AG09309 (cell line): ENCODE data around the gene RTF1.

Source experiments
- DNase-seq: peaks from one replicate; pipeline ENCODE4 v3.0.0-alpha.2; 2010; ENCODE audit warnings: low read depth
- H3K4me3 ChIP-seq: 2 replicates; pipeline ENCODE4 v1.5.1; 2011; ENCODE audit warnings: mild to moderate bottlenecking, low read depth, low read length, moderate library complexity; ENCODE audit not compliant: control insufficient read depth
- TF ChIP-seq, protein P1 (sequence below): IDR thresholded peaks from 2 replicates; pipeline ENCODE4 v1.5.1; 2011; ENCODE audit warnings: mild to moderate bottlenecking, low read depth, low read length, inconsistent platforms; ENCODE audit not compliant: insufficient read depth, control insufficient read depth; ENCODE audit errors: missing control alignments

RTF1 gene

DNA sequence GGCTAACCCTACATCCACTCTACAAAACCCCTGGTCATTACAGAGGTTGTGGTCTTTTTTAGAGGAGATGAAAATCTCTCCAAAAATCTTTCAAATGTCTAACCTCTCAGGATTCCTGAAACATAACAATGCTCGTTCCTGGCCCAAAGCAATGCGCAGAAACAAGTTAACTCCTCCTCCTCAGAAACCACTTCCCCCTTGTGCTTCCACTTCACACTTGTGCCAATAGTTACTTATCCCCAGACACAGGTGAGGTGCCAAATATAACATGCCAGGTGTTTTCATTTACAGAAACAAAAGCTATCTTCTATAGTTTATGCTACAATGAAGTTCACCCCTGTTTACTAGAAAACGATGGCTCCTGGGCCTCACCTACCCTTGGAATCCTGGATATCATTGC, 20.8 kb upstream of the RTF1 start:
- no peak overlapping the region for H3K4me3 ChIP-seq
- no peak for DNase-seq
- TF ChIP-seq, protein P1, sequence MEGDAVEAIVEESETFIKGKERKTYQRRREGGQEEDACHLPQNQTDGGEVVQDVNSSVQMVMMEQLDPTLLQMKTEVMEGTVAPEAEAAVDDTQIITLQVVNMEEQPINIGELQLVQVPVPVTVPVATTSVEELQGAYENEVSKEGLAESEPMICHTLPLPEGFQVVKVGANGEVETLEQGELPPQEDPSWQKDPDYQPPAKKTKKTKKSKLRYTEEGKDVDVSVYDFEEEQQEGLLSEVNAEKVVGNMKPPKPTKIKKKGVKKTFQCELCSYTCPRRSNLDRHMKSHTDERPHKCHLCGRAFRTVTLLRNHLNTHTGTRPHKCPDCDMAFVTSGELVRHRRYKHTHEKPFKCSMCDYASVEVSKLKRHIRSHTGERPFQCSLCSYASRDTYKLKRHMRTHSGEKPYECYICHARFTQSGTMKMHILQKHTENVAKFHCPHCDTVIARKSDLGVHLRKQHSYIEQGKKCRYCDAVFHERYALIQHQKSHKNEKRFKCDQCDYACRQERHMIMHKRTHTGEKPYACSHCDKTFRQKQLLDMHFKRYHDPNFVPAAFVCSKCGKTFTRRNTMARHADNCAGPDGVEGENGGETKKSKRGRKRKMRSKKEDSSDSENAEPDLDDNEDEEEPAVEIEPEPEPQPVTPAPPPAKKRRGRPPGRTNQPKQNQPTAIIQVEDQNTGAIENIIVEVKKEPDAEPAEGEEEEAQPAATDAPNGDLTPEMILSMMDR: no peak

DNA sequence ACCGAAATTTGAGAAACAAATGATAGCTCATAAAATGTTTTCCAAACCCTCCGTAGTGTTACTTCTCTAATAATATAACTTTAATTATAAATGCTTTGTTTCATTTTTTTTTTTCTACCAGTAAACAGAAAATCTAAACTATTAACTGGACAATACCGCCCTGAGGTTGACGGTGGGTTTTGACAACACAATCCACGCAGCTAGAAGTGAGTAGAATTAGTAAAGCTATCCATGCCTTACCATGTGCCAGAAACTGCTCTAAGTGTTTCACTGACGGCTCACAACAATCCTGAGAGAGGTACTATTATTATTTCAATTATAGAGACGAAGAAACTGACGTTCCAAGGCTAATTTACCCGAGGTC, 15.0 kb upstream of the RTF1 start:
- no peak for DNase-seq
- peak overlapping the region; percentile 93 for H3K4me3 ChIP-seq

DNA sequence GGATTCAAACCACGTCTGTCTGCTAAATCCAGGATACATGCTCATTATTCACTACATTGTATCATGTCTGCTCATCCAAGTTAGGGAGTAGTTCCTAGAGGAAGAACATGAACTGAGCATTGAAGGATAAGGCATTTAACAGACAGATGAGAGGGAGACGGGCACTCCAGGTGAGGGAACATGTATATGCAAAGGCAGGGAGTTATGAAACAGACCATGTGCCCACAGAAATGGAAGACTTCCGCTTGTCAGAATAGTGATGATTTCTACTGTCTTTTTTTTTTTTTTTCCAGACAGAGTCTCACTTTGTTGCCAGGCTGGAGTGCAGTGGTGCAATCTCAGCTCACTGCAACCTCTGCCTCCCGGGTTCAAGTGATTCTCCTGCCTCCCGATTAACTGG, 9.6 kb upstream of the RTF1 start:
- TF ChIP-seq, protein P1: no peak
- DNase-seq: no peak
- no peak overlapping the region for H3K4me3 ChIP-seq

More for the DNA sequence above, 15.0 kb upstream of the RTF1 start:
- TF ChIP-seq, protein P1: no peak

DNA sequence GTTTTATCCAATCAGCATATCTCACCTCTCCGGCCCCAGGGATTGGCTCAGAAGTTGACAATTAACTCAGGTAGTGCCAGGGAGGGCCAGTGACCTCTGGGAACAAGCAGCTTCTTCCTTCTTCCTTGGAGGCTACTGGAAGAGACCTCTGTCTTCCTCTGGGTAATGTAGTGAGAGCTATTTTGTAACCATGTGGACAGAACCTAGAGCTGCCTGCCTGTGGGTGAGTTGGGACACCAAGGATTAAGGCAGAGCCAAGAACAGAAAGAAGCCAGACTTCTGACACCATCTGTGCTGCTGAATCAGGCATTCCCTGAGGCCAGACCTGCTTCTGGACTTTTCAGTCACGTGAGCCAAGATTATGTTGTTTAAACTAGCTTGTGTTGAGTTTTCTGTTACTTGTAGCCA, 8.7 kb upstream of the RTF1 start:
- peak; percentile 49 for DNase-seq
- TF ChIP-seq, protein P1: no peak
- no peak overlapping the region for H3K4me3 ChIP-seq

DNA sequence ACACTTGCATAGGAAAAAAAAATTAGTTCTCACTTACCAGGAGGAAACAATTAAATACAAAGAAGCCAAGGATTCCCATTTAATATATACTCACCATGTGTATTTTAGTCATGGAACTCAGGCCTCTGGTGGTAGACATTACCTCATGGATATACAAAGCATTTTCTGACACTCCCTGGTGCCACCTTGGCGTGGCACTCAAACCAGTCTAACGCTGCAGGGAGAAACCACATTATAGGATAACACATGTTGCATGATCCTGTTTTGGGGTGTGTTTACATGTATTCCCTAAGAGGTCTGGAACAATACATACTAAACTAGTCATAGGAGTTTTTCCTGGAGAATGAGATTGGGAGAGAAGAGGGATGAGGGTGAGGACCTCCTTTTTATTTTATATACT, 5.9 kb upstream of the RTF1 start:
- TF ChIP-seq, protein P1: no peak
- no peak overlapping the region for H3K4me3 ChIP-seq
- DNase-seq: no peak

DNA sequence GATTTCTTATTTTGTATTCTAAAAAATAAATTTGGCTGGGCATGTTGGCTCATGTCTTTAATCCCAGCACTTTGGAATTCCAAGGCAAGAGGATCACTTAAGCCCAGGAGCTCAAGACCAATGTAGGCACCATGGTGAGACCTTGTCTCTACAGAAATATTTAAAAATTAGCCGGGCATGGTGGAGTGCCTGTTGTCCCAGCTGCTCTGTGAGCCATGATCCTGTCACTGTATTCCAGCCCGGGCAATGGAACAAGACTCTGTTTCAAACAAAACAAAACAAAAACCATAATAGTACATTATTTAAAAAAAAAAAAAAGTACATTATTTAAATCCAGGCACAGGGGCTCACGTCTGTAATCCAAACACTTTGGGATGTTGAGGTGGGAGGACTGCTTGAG, 5.5 kb upstream of the RTF1 start:
- TF ChIP-seq, protein P1: no peak
- H3K4me3 ChIP-seq: no peak overlapping the region
- DNase-seq: no peak

DNA sequence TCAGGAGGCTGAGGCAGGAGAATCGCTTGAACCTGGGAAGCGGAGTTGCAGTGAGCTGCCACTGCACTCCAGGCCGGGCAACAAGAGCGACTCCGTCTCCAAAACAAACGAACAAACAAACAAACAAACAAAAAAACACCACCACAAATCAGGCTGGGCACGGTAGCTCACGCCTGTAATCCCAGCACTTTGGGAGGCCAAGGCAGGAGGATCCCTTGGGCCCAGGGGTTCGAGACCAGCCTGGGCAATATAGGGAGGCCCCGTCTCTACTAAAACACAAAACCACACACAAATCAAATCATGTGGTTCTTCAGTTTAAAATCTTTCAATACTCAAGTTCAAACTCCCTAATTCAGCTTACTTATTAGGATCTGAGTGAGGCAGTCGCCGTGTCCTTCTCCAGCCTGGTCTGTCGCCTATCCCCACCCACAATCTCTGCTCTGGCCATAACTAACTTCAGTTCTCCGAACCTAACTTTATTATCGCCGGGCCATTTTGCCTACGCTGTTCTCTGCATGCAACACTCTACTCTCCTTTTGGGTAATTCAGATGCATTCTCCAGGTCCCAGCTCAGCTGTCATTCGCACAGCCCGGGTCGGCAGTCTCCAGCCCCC, 660 bp upstream of the RTF1 start:
- TF ChIP-seq, protein P1: no peak
- peak overlapping the region; percentile 78 for H3K4me3 ChIP-seq
- DNase-seq: no peak
